ENCODE measurements around the gene DEFB123.

GRCh38 chr20:31476294-31476585 lies 35.8 kb downstream of the DEFB123 start:
- TF ChIP-seq, protein P1, sequence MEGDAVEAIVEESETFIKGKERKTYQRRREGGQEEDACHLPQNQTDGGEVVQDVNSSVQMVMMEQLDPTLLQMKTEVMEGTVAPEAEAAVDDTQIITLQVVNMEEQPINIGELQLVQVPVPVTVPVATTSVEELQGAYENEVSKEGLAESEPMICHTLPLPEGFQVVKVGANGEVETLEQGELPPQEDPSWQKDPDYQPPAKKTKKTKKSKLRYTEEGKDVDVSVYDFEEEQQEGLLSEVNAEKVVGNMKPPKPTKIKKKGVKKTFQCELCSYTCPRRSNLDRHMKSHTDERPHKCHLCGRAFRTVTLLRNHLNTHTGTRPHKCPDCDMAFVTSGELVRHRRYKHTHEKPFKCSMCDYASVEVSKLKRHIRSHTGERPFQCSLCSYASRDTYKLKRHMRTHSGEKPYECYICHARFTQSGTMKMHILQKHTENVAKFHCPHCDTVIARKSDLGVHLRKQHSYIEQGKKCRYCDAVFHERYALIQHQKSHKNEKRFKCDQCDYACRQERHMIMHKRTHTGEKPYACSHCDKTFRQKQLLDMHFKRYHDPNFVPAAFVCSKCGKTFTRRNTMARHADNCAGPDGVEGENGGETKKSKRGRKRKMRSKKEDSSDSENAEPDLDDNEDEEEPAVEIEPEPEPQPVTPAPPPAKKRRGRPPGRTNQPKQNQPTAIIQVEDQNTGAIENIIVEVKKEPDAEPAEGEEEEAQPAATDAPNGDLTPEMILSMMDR (IDR thresholded peaks at IDR 0.05; ENCODE audit: low read depth, low read length), result no peak
- TF ChIP-seq MAX (IDR thresholded peaks at IDR 0.05; ENCODE audit: low read depth, low read length) (no peak), POLR2A (IDR thresholded peaks at IDR 0.05; ENCODE audit: extremely low read depth, insufficient read length) (no peak), MYC (IDR thresholded peaks at IDR 0.05; ENCODE audit: low read depth, low read length) (no peak)

Data from NB4 (cell line).